Caco-2 (cell line): ENCODE data around the gene PLAAT3. TPM values are rescaled to one million over a fixed set of nuclear protein-coding genes. Genes with fewer than 3 reads are reported as not detected.
A peak's percentile ranks its signal among the peaks of the same experiment; 100 is the strongest.

Source experiments
- BruUV-seq: library from RNA; stranded (reverse); fragments of 400-500 nt; replicated peaks from 2 replicates; lab custom pipeline; 2021; lab: Mats Ljungman, UMichigan
- CTCF ChIA-PET: fragments of 300-600 bp; sonication (Branson Sonifier 250); formaldehyde crosslinking; loops from one replicate; lab custom pipeline; 2022; ENCODE audit warnings: antibody characterized with exemption; lab: Charles Lee
- POLR2A ChIA-PET: fragments of 300-600 bp; sonication (Branson Sonifier 250); formaldehyde crosslinking; loops from one replicate; lab custom pipeline; 2022; ENCODE audit warnings: antibody characterized with exemption; lab: Charles Lee
- DNase-seq, 2 experiments: peaks; one replicate each; pipeline versions ENCODE4 v3.0.0 to v3.0.0-alpha.2; 2020 to 2022
- H3K27me3 ChIP-seq: replicated peaks from 2 replicates; pipeline ENCODE4 v1.6.0; 2011; ENCODE audit warnings: low read length; ENCODE audit not compliant: control insufficient read depth, insufficient read depth
- H3K36me3 ChIP-seq: 2 replicates; pipeline ENCODE4 v1.5.1; 2011; ENCODE audit warnings: low read length; ENCODE audit not compliant: control insufficient read depth, insufficient read depth
- H3K4me1 ChIP-seq: fragments of 250-450 bp; sonication (Bioruptor Pico); 2 replicates; pipeline ENCODE4 v1.5.1; 2020; ENCODE audit warnings: mild to moderate bottlenecking
- H3K4me3 ChIP-seq: 2 replicates; pipeline ENCODE4 v1.5.1; 2011; ENCODE audit warnings: low read depth, mild to moderate bottlenecking, control low read depth, low read length
- H3K9me3 ChIP-seq: fragments of 250-450 bp; sonication (Bioruptor Pico); 2 replicates; pipeline ENCODE4 v1.5.1; 2020; ENCODE audit warnings: mild to moderate bottlenecking, moderate library complexity
- H3K27ac Mint-ChIP-seq: one replicate; pipeline ENCODE4 v1.8.0; 2022; ENCODE audit warnings: mixed read lengths; ENCODE audit not compliant: unreplicated experiment
- H3K27me3 Mint-ChIP-seq: one replicate; pipeline ENCODE4 v1.8.0; 2022; ENCODE audit warnings: mixed read lengths; ENCODE audit not compliant: insufficient read depth, unreplicated experiment
- H3K36me3 Mint-ChIP-seq: one replicate; pipeline ENCODE4 v1.8.0; 2022; ENCODE audit warnings: mild to moderate bottlenecking, mixed read lengths; ENCODE audit not compliant: insufficient read depth, unreplicated experiment
- H3K4me1 Mint-ChIP-seq: one replicate; pipeline ENCODE4 v1.8.0; 2022; ENCODE audit warnings: low read depth, mixed read lengths; ENCODE audit not compliant: unreplicated experiment
- H3K4me3 Mint-ChIP-seq: one replicate; pipeline ENCODE4 v1.8.0; 2022; ENCODE audit warnings: mild to moderate bottlenecking, moderate library complexity, mixed read lengths; ENCODE audit not compliant: unreplicated experiment
- H3K9me3 Mint-ChIP-seq: one replicate; pipeline ENCODE4 v1.8.0; 2022; ENCODE audit warnings: mixed read lengths; ENCODE audit not compliant: unreplicated experiment
- CTCF ChIP-seq, 2 experiments: fragments of 200-600 bp in 1 of 2; IDR thresholded peaks; 1 replicate in 1 of 2; 2 replicates in 1 of 2; pipeline versions ENCODE4 v1.5.1 to v1.8.0; 2011 to 2022; ENCODE audit warnings: antibody characterized with exemption in 1 of 2, control low read depth in 1 of 2, inconsistent platforms in 1 of 2, low read depth in 1 of 2, low read length in 1 of 2, mild to moderate bottlenecking in 1 of 2, moderate library complexity in 1 of 2; ENCODE audit not compliant: insufficient read depth in 1 of 2, severe bottlenecking in 1 of 2, unreplicated experiment in 1 of 2
- intact Hi-C: fragments of 100-400 bp; cut with micrococcal nuclease; formaldehyde crosslinking; loops from one replicate; pipeline ENCODE4 v1.10.0; 2022; ENCODE audit not compliant: unreplicated experiment
- total RNA-seq: library from RNA; stranded (reverse); gene quantifications from 2 replicates; pipeline ENCODE4 v1.2.3, GENCODE V29; 2022

Gene PLAAT3
- total RNA-seq, 1 experiment from 2014 or later: 57.9 TPM

GRCh38 chr11:63527667-63528066 lies 86.6 kb downstream of the PLAAT3 start:
- intact Hi-C loops: loop anchor here (5.0 kb wide), 1 partner anchor 95 kb away; no protein-coding TSS in a partner anchor
- Histone ChIP-seq H3K4me1 (peaks cover 61% of the 10 kb centered on the region), H3K27me3 (no peaks in the 10 kb centered on the region), H3K36me3 (no peaks in the 10 kb centered on the region), H3K4me3 (peak overlapping the region; percentile 45), H3K9me3 (peaks cover 20% of the 10 kb centered on the region)
- no TSS peak for BruUV-seq
- TF ChIP-seq CTCF (IDR thresholded peaks at IDR 0.05; ENCODE audit: insufficient read depth in 1 of 2, low read depth in 1 of 2, low read length in 1 of 2, severe bottlenecking in 1 of 2, unreplicated experiment in 1 of 2): no peak
- peak in 1 of 2 experiments; percentile 26 for DNase-seq
- Mint-ChIP-seq H3K27me3 (no peaks in the 10 kb centered on the region), H3K27ac (peak overlapping the region; percentile 98), H3K9me3 (peaks cover 12% of the 10 kb centered on the region), H3K4me1 (peaks cover 45% of the 10 kb centered on the region), H3K36me3 (peaks cover 24% of the 10 kb centered on the region), H3K4me3 (peak overlapping the region; percentile 72)
- POLR2A ChIA-PET: no interaction called here
- CTCF ChIA-PET: no interaction called here

Other genes starting within 250 kb of the PLAAT3 start
- 1.7 and 2.0 TPM in 2 replicates for gene SLC22A9, start 244.6 kb downstream of the PLAAT3 start, total RNA-seq
- gene PLAAT5, start 123.3 kb downstream of the PLAAT3 start, total RNA-seq: 1.2 and 2.3 TPM in 2 replicates
- not detected in 2 replicates for gene LGALS12, start 108.3 kb downstream of the PLAAT3 start, total RNA-seq
- gene PLAAT4, start 77.6 kb downstream of the PLAAT3 start, total RNA-seq: 1.2 TPM in 2 replicates
- gene PLAAT2, start 51.1 kb downstream of the PLAAT3 start, total RNA-seq: 1.2 TPM in 1 of 2 replicates, not detected in the other
- gene ATL3, start 56.9 kb upstream of the PLAAT3 start, total RNA-seq: 50.2 and 55.1 TPM in 2 replicates
- 162 and 179 TPM in 2 replicates for gene RTN3, start 67.1 kb upstream of the PLAAT3 start, total RNA-seq
- gene ZFTA, start 154.3 kb upstream of the PLAAT3 start, total RNA-seq: 30.8 and 31.0 TPM in 2 replicates
- 71.2 and 72.1 TPM in 2 replicates for gene SPINDOC, start 199.0 kb upstream of the PLAAT3 start, total RNA-seq
- 63.5 and 64.5 TPM in 2 replicates for gene MARK2, start 224.7 kb upstream of the PLAAT3 start, total RNA-seq